ENCODE data around the gene AGBL4.
A peak's percentile ranks its signal among the peaks of the same experiment; 100 is the strongest.

- peak in 5 of 6 experiments; percentile 40 to 74 (median 58) for TF ChIP-seq CTCF (IDR thresholded peaks at IDR 0.05)
- no peak for TF ChIP-seq POLR2A (IDR thresholded peaks at IDR 0.05)
These were observed 1492.9 kb downstream of the AGBL4 start for GRCh38 chr1:48530727-48531351.
